KOPT-K1 (cell line): ENCODE results near the gene APPBP2.
"Not testable (repeated sequence)": the region's sequence is repeated elsewhere in the genome, so short reads cannot be mapped to it uniquely, and the experiment has no call there.

Experiments used
- H3K27ac ChIP-seq: fragments of 200-600 bp; sonication (generic); 2 replicates; pipeline ENCODE4 v1.5.1; 2016; ENCODE audit warnings: antibody characterized with exemption, mild to moderate bottlenecking, low read depth, low read length; ENCODE audit not compliant: poor library complexity, severe bottlenecking
- H3K36me3 ChIP-seq: fragments of 200-600 bp; sonication (generic); 2 replicates; pipeline ENCODE4 v1.5.1; 2017; ENCODE audit warnings: antibody characterized with exemption, mild to moderate bottlenecking, low read length, moderate library complexity; ENCODE audit not compliant: insufficient read depth
- H3K9me3 ChIP-seq: fragments of 200-600 bp; sonication (generic); 2 replicates; pipeline ENCODE4 v1.5.1; 2017; ENCODE audit warnings: antibody characterized with exemption, low read length, mild to moderate bottlenecking; ENCODE audit not compliant: insufficient read depth, poor library complexity, severe bottlenecking

Gene APPBP2

DNA sequence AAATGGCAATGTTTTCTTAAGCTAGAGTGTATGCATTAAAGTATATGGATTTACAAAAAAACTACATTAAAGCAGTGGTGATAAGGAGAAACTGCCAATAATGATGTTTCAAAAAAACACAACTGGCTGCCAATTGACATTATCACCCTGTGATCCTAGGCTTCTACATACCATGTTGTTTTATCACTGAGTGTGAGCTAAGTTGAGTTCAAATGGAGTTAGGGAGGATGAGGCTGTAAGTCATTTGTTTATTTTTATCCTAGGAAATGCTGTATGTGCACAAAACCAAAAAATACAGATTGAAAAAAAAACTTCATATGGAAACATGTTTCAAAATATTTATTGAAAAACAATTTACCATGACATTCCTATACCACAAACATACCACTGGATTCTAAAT, 80.9 kb downstream of the APPBP2 start:
- Histone ChIP-seq H3K27ac (no peak overlapping the region), H3K36me3 (peaks cover 55% of the 10 kb centered on the region), H3K9me3 (no peaks in the 10 kb centered on the region)

DNA sequence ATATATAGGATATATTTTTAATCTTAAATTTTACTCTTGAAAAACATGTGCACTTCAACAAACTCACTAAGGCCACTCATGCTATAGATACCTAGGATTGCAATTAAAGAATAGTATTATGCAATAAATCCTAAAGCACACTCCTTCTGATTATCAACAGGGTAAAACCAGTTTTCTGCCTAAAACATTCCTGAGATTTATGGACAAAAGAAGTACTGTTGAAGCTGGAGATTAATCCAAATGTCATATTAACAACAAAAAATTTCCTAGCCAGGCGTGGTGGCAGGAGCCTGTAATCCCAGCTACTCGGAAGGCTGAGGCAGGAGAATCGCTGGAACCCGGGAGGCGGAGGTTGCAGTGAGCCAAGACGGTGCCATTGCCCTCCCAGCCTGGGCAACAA, 82.3 kb downstream of the APPBP2 start:
- Histone ChIP-seq H3K27ac (no peak overlapping the region), H3K36me3 (peaks cover 40% of the 10 kb centered on the region), H3K9me3 (no peaks in the 10 kb centered on the region)

DNA sequence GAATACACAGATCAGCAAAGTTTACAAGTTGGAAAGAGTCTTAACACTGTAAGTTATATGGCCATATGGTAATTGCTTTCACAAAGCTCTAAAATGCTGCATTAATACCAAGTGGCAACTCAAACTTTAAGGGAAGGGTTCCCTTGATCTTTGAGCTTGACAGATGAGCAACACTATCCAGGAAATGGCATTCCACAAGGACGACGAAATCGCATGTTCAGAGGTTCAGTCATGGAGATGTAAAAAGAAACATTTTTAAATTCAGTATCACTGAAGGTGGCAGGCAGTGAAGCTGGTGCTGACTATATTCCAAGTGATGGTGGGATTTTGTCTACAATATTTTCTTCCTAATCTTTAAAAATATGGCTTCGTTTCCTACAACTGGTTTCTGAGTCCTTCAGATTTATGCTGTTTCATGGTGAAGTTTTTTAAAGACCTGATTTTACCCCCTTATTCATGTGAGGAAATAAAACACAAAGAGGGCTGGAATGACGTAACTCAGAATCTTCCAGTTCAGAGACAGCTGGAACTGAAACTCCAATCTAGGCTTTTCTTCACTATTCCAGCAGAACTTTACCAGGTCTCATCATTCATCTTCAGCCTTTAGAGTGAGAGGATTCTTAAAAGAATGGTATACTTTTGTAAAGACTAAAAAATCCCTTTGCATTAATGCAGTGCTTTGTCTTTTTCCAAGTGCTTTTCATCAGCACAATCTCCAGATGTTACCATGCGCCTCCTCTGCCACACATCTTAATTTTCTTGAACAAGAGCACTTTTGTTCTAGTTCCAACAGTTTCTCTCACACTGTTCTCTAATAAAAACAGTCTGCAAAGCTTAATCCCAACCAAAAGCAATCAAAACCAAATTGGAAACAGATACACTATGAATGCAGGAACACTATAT, 83.5 kb downstream of the APPBP2 start:
- Histone ChIP-seq H3K27ac (no peak overlapping the region), H3K9me3 (no peaks in the 10 kb centered on the region), H3K36me3 (peaks cover 28% of the 10 kb centered on the region)

DNA sequence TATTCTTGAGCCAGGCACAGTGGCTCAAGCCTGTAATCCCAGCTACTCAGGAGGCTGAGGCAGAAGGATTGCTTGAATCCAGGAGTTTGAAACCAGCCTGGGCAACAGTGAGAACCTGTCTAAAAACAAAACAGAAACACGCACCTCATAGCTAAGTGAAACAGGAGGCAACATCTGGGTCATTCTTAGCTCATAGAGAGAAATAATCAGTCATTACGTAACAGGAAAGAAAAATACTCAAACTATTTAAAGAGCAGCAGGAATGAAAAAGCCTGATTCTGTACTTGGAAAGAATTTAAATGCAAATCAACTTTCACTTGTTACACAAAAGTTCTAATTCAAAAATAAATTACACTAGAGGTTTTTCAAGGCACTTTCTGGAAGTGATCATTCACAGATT, 86.5 kb downstream of the APPBP2 start:
- H3K36me3 ChIP-seq, result 0 out of 2 replicates have a peak, but pooled peaks cover under 1% of the 10 kb centered on the region
- no peaks in the 10 kb centered on the region for H3K9me3 ChIP-seq
- no peak overlapping the region for H3K27ac ChIP-seq

DNA sequence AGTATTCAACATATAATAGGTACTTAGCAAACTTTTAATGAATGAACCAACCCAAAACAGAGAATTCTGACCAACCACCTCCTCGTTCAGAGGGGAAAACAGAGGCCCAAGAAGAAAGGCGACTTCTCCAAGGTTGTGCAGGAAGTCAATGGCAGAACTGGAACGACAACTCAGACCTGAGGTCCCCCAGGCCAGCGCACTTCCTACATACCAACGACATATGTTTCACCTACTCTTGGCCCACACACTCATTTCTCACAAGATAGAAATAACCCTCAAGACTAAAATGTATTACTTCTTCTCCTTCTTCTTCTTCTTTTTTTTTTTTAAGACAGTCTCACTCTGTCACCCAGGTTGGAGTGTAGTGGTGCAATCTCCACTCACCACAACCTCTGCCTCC, 89.4 kb downstream of the APPBP2 start:
- Histone ChIP-seq H3K27ac (no peak overlapping the region), H3K9me3 (peaks cover 21% of the 10 kb centered on the region), H3K36me3 (no peaks in the 10 kb centered on the region)

DNA sequence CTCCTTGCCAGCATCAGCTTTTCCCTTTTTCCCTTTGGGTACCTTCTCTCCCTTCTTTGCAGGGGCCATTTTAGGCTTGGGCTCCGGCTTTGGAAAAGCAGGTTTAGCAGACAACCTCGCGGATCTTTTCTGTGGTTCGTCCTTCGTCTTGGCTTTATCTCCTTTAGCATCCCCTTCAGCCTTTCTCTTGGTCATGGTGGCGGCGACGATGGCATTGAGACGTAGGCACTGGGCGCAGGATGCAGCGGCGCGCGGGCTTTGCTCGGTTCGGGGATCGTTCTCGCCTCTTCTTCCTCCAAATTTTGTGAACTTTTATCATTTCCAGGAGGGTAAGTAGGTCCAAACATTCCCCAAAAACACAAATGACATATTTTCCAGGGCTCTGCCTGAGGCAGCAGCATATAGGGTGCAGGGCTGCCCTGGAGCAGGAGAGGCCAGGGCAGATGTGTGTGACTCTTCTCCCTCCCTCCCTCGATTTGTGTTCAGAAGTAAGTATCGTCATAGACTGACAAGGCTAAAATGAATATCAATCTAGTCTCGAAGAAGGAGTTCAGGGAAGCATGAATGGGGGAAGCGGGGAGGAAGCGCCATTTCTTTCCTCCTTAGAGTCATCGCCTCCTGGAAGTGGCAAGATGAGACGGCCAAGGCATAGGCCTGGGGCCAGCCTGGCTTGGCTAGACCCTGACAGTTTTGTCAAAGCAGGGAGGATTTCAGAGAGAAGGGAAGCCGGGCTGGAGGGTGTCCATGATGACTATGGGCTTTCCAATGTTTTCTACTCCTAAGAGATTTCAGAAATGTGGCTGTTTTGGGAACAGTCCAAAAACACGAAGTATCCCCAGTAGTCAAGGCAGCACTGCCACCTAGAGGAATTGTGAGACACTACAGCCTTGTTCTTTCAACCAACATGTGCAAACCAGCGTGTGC, 90.5 kb downstream of the APPBP2 start:
- Histone ChIP-seq H3K9me3 (peaks cover 21% of the 10 kb centered on the region), H3K27ac (no peak overlapping the region), H3K36me3 (no peaks in the 10 kb centered on the region)

DNA sequence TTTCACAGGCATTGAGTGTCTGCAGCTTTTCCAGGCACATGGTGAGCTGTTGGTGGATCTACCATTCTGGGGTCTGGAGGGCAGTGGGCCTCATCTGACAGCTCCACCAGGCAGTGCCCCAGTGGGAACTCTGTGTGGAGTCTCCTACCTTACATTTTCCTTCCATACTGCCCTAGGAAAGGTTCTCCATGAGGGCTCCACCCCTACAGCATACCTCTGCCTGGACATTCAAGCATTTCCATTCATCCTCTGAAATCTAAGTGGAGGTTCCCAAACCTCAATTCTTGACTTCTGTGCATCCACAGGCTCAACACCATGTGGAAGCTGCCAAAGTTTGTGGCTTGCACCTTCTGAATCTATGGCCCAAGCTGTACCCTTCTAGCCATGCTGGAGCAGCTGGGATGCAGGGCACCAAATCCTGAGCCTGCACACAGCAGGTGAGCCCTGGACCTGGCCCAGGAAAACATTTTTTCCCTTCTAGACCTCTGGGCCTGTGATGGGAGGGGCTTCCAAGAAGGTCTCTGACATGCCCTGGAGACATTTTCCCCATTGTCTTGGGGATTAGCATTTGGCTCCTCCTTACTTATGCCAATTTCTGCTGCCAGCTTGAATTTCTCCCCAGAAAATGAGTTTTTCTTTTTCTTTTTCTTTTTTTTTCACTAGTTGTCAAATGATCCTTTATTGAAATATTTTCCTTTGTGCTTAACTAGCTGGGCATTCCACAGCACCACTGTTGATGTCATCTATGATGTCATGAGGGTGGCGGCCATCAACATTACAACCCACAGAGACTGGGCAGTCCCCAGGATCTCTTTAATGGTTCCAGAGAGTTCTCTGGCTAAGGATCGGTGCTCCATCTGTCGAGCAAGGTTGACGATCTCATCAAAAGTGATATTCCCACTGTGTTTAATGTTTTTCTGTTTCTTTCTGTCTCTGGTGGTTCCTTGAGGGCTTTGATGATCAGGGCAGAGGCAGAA, 92.7 kb downstream of the APPBP2 start:
- not testable (repeated sequence) for H3K36me3 ChIP-seq, H3K27ac ChIP-seq
- H3K9me3 ChIP-seq, result peaks cover 21% of the 10 kb centered on the region

DNA sequence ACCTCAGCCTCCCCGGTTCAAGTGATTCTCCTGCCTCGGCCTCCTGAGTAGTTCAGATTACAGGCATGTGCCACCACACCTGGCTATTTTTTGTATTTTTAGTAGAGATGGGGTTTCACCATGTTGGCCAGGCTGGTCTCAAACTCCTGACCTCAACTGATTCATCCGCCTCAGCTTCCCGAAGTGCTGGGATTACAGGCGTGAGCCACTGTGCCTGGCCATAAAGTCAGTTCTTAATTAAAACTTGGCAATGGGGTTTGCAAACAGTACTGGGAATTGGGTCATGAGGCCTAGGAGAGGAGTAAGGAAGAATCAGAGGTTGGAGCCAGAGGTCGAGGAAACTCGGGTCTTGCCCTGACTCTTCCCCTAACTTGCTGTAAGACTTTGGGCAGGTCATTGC, 95.5 kb downstream of the APPBP2 start:
- not testable (repeated sequence) for H3K27ac ChIP-seq, H3K36me3 ChIP-seq
- peaks cover 21% of the 10 kb centered on the region for H3K9me3 ChIP-seq

DNA sequence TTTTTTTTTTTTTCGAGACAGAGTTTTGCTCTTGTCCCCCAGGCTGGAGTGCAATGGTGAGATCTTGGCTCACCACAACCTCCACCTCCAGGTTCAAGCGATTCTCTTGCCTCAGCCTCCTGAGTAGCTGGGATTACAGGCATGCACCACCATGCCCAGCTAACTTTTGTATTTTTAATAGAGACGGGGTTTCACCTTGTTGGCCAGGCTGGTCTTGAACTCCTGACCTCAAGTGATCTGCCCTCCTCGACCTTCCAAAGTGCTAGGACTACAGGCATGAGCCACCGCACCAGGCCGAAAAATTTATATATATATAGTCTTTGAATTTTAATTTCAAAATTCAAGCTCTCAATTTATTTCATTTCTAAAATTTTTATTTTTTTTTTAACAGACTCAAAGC, 97.6 kb downstream of the APPBP2 start:
- H3K36me3 ChIP-seq, H3K27ac ChIP-seq: not testable (repeated sequence)
- peaks cover 17% of the 10 kb centered on the region for H3K9me3 ChIP-seq

DNA sequence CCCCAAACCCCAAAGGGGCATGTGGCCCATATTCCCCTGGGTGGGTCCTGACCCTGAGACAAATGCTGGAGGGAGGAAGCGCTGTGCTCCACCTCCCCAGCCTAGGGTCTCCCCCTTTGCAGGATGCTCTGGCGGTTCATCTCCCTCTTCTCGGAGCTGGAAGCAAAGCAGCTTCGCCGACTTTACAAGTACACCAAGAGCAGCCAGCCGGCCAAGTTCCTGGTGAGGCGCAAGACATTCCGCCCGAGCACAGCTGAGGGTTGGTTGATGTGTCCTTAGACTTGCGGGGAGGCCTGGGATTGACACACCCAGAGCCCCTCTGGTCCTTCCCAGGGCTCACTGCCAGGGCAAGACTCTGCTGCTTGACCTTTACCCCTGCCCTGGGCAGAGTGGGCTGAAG, 99.4 kb downstream of the APPBP2 start:
- H3K27ac ChIP-seq, result no peak overlapping the region
- no peaks in the 10 kb centered on the region for H3K36me3 ChIP-seq
- H3K9me3 ChIP-seq, result no peaks in the 10 kb centered on the region

DNA sequence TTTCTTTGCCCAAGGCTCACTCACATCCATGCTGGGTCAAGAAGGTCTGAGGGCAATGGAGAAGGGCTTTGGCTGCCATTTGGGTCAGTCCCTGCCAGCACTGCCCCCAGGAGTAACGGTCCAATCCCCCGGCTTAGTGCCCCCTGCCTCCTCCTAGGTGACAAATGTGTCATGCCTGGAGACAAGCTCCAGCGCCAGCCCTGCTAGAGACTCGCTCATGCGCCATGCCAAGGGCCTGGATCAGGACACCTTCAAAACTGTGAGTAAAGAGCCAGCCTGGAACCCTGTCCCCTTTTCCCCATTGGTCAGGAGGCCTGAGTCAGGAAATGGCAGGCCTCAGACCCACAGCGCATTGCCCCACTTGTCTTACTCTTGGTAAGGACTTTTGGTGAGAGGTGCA, 100.4 kb downstream of the APPBP2 start:
- H3K9me3 ChIP-seq, result no peaks in the 10 kb centered on the region
- H3K27ac ChIP-seq, result no peak overlapping the region
- H3K36me3 ChIP-seq, result no peaks in the 10 kb centered on the region

DNA sequence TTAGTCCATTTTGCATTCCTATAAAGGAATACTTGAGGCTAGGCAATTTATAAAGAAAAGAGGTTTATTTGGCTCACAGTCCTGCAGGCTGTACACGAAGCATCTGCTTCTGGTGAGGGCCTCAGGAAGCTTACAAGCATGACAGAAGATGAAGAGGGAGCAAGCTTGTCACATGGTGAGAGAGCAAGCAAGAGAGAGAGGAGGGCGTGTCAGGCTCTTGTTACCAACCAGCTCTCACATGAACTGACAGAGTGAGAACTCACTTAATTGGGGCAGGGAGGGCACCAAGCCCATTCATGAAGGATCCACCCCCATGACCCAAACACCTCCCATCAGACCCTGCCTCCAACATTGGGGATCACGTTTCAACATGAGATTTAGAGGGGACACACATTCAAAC, 102.2 kb downstream of the APPBP2 start:
- Histone ChIP-seq H3K9me3 (no peaks in the 10 kb centered on the region), H3K36me3 (no peaks in the 10 kb centered on the region), H3K27ac (no peak overlapping the region)

DNA sequence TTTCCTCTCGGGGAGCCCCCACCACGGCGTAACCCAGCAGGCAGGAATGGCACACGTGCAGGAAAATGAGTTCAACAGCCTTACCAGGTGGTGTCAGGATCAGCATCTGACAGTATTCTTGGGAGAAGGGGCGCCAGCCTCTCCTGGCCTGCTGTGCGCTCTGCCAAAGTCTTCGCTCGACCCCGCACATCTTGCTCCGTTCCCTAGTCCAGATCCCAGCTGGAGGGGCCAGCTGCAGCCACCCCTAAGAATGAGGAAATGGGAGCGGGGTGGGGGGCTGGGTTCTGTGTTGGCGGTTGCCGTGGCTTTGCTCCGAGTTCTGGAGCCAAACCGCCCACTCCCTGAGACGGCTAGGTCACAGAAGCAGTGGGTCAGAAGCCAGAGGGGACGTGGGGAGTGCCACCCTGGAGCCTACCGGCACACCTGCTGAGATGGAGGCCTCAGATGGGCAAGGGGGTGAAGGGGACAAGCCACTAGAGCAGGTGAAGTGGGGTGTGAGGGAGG, 103.8 kb downstream of the APPBP2 start, which contains the start of gene CHCT1:
Gene CHCT1 (plus strand): TSS at position 328 of the 504 bp plus-strand sequence. CDS start 104 bp downstream, at position 432.
- Histone ChIP-seq H3K36me3 (no peaks in the 10 kb centered on the region), H3K27ac (peak within 1 kb of the TSS; percentile 51), H3K9me3 (no peaks in the 10 kb centered on the region)
